ENCODE measurements around the gene WDR53. TPM values are rescaled to one million over a fixed set of nuclear protein-coding genes. Genes with fewer than 3 reads are reported as not detected.

Gene WDR53
- polyA plus RNA-seq, 1 donor (not counting 4 experiments of a cell fraction or from before 2014, with no cell fraction given), result 14.2 TPM

DNA sequence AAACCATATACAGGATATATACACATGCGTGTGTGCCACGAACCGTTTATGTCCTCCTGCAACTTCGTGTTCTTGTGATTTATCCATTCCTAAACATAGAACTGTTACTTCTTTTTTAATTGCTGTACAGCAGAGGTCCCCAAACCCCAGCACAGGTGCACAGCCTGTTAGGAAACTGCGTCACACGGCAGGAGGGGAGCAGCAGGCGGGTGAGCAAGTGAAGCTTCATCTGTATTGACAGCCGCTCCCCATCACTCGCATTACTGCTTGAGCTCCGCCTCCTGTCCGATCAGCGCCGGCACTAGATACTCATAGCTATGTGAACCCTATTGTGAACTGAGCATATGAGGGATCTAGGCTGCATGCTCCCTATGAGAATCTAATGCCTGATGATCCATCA is 36.2 kb upstream of the WDR53 start:
- FAIRE-seq (no peak), DNase-seq (ENCODE audit: low read depth, low spot score) (no peak)
- Histone ChIP-seq H3K9me3 (ENCODE audit: control insufficient read depth, low read depth, low read length) (no peaks in the 10 kb centered on the region), H3K4me1 (ENCODE audit: control insufficient read depth, extremely low read depth, insufficient read depth, low read length) (no peaks in the 10 kb centered on the region), H3K4me3 (ENCODE audit: control insufficient read depth in 2 of 3, extremely low read depth in 1 of 3, insufficient read depth in 2 of 3, low read depth in 1 of 3, low read length in 3 of 3) (no peak overlapping the region), H3K9me1 (ENCODE audit: control insufficient read depth, extremely low read depth, insufficient read depth, low read length) (no peaks in the 10 kb centered on the region), H3K27me3 (ENCODE audit: control insufficient read depth, extremely low read depth, insufficient read depth, low read length) (peaks cover 3% of the 10 kb centered on the region), H3K27ac (ENCODE audit: control insufficient read depth, insufficient read depth, low read length) (no peak overlapping the region), H3K4me2 (ENCODE audit: control insufficient read depth, extremely low read depth, insufficient read depth, low read depth, low read length) (no peak overlapping the region), H4K20me1 (ENCODE audit: control insufficient read depth, extremely low read depth, insufficient read depth, low read length) (no peaks in the 10 kb centered on the region), H2AFZ (ENCODE audit: control insufficient read depth, low read length) (no peak overlapping the region), H3K36me3 (ENCODE audit: control insufficient read depth in 2 of 2, extremely low read depth in 1 of 2, insufficient read depth in 2 of 2, low read length in 2 of 2) (no peaks in the 10 kb centered on the region), H3K79me2 (ENCODE audit: control insufficient read depth, insufficient read depth, low read length) (no peaks in the 10 kb centered on the region), H3K9ac (ENCODE audit: control insufficient read depth, extremely low read depth, insufficient read depth, low read length) (no peak overlapping the region)
- TF ChIP-seq, protein P1, sequence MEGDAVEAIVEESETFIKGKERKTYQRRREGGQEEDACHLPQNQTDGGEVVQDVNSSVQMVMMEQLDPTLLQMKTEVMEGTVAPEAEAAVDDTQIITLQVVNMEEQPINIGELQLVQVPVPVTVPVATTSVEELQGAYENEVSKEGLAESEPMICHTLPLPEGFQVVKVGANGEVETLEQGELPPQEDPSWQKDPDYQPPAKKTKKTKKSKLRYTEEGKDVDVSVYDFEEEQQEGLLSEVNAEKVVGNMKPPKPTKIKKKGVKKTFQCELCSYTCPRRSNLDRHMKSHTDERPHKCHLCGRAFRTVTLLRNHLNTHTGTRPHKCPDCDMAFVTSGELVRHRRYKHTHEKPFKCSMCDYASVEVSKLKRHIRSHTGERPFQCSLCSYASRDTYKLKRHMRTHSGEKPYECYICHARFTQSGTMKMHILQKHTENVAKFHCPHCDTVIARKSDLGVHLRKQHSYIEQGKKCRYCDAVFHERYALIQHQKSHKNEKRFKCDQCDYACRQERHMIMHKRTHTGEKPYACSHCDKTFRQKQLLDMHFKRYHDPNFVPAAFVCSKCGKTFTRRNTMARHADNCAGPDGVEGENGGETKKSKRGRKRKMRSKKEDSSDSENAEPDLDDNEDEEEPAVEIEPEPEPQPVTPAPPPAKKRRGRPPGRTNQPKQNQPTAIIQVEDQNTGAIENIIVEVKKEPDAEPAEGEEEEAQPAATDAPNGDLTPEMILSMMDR (optimal IDR thresholded peaks at IDR 0.05 in 1 of 3, IDR thresholded peaks at IDR 0.05 in 1 of 3, conservative IDR thresholded peaks at IDR 0.05 in 1 of 3; ENCODE audit: extremely low read depth in 1 of 3, insufficient read depth in 2 of 3, low read length in 3 of 3), result no peak
- TF ChIP-seq EZH2 (IDR thresholded peaks at IDR 0.05; ENCODE audit: low read length), result no peak
- dilution Hi-C loops (cut with MboI; ENCODE audit: extremely low pct_ligation_motif_present, low sequenced_read_pairs), result no loop called here

DNA sequence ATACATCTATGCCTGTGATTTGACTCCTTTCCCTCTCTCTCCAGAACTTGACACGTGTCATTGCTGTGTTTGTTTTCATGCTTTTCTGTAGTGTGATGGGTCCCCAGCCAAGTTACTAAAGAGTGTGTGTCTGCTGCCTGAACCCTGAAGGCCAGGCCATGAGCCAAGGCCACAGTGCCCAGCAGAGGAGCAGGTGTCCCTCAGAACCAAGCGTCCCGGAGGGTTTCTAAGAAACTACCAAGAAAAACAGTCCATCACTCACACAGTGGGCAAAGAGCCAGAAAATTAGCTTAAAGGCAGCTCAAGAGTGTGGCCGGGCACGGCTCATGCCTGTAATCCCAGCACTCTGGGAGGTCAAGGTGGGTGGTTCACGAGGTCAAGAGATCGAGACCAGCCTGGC is 35.3 kb upstream of the WDR53 start:
- Histone ChIP-seq H3K9me3 (ENCODE audit: control insufficient read depth, low read depth, low read length) (no peaks in the 10 kb centered on the region), H3K4me1 (ENCODE audit: control insufficient read depth, extremely low read depth, insufficient read depth, low read length) (no peaks in the 10 kb centered on the region), H3K27me3 (ENCODE audit: control insufficient read depth, extremely low read depth, insufficient read depth, low read length) (peaks cover 3% of the 10 kb centered on the region), H3K79me2 (ENCODE audit: control insufficient read depth, insufficient read depth, low read length) (no peaks in the 10 kb centered on the region), H3K4me3 (ENCODE audit: control insufficient read depth in 2 of 3, extremely low read depth in 1 of 3, insufficient read depth in 2 of 3, low read depth in 1 of 3, low read length in 3 of 3) (no peak overlapping the region), H3K36me3 (ENCODE audit: control insufficient read depth in 2 of 2, extremely low read depth in 1 of 2, insufficient read depth in 2 of 2, low read length in 2 of 2) (no peaks in the 10 kb centered on the region), H3K9ac (ENCODE audit: control insufficient read depth, extremely low read depth, insufficient read depth, low read length) (no peak overlapping the region), H3K4me2 (ENCODE audit: control insufficient read depth, extremely low read depth, insufficient read depth, low read depth, low read length) (no peak overlapping the region), H3K27ac (ENCODE audit: control insufficient read depth, insufficient read depth, low read length) (no peak overlapping the region), H4K20me1 (ENCODE audit: control insufficient read depth, extremely low read depth, insufficient read depth, low read length) (no peaks in the 10 kb centered on the region), H3K9me1 (ENCODE audit: control insufficient read depth, extremely low read depth, insufficient read depth, low read length) (no peaks in the 10 kb centered on the region), H2AFZ (ENCODE audit: control insufficient read depth, low read length) (no peak overlapping the region)
- DNase-seq (ENCODE audit: low read depth, low spot score) (no peak), FAIRE-seq (no peak)
- TF ChIP-seq EZH2 (IDR thresholded peaks at IDR 0.05; ENCODE audit: low read length), result no peak
- TF ChIP-seq, protein P1 (optimal IDR thresholded peaks at IDR 0.05 in 1 of 3, IDR thresholded peaks at IDR 0.05 in 1 of 3, conservative IDR thresholded peaks at IDR 0.05 in 1 of 3; ENCODE audit: extremely low read depth in 1 of 3, insufficient read depth in 2 of 3, low read length in 3 of 3), result no peak
- dilution Hi-C loops (cut with MboI; ENCODE audit: extremely low pct_ligation_motif_present, low sequenced_read_pairs), result no loop called here

All from keratinocyte (primary cell).